ENCODE measurements around the gene AK8.
"Not testable (repeated sequence)": the region's sequence is repeated elsewhere in the genome, so short reads cannot be mapped to it uniquely, and the experiment has no call there.

Gene AK8

GRCh38 chr9:132773764-132774339, 104.2 kb downstream of the AK8 start:
- no peak for DNase-seq (ENCODE audit: extremely low spot score)
- CTCF ChIA-PET: no interaction called here
- POLR2A ChIA-PET: no interaction called here
- no peak for TF ChIP-seq FOXK2 (IDR thresholded peaks at IDR 0.05)
- no peak for TF ChIP-seq BHLHE40 (IDR thresholded peaks at IDR 0.05; ENCODE audit: borderline replicate concordance)
- no peak for TF ChIP-seq HDGF (IDR thresholded peaks at IDR 0.05; ENCODE audit: borderline replicate concordance)
- TF ChIP-seq CTBP1 (IDR thresholded peaks at IDR 0.05; ENCODE audit: borderline replicate concordance): no peak
- no peak for TF ChIP-seq TARDBP (IDR thresholded peaks at IDR 0.05)
- no peak for TF ChIP-seq L3MBTL2 (conservative IDR thresholded peaks at IDR 0.05)
- TF ChIP-seq FOXA1 (IDR thresholded peaks at IDR 0.05): no peak
- no peak for TF ChIP-seq SP1 (IDR thresholded peaks at IDR 0.05)
- TF ChIP-seq ARNT (IDR thresholded peaks at IDR 0.05): no peak
- TF ChIP-seq NFRKB (IDR thresholded peaks at IDR 0.05): no peak
- TF ChIP-seq PKNOX1 (IDR thresholded peaks at IDR 0.05): no peak
- no peak for TF ChIP-seq FOXM1 (IDR thresholded peaks at IDR 0.05; ENCODE audit: borderline replicate concordance)
- TF ChIP-seq LEF1 (IDR thresholded peaks at IDR 0.05; ENCODE audit: borderline replicate concordance): no peak
- TF ChIP-seq ELF4 (IDR thresholded peaks at IDR 0.05): no peak
- TF ChIP-seq ZNF384 (IDR thresholded peaks at IDR 0.05): no peak
- TF ChIP-seq SUZ12 (IDR thresholded peaks at IDR 0.05): no peak

- TF ChIP-seq BHLHE40 (IDR thresholded peaks at IDR 0.05; ENCODE audit: borderline replicate concordance): no peak
- TF ChIP-seq FOXA1 (IDR thresholded peaks at IDR 0.05): no peak
- TF ChIP-seq ELF4 (IDR thresholded peaks at IDR 0.05): no peak
- TF ChIP-seq SUZ12 (IDR thresholded peaks at IDR 0.05): no peak
- no peak for TF ChIP-seq NFRKB (IDR thresholded peaks at IDR 0.05)
- TF ChIP-seq LEF1 (IDR thresholded peaks at IDR 0.05; ENCODE audit: borderline replicate concordance): no peak
- no peak for TF ChIP-seq TARDBP (IDR thresholded peaks at IDR 0.05)
- TF ChIP-seq FOXM1 (IDR thresholded peaks at IDR 0.05; ENCODE audit: borderline replicate concordance): no peak
- TF ChIP-seq PKNOX1 (IDR thresholded peaks at IDR 0.05): no peak
- TF ChIP-seq HDGF (IDR thresholded peaks at IDR 0.05; ENCODE audit: borderline replicate concordance): no peak
- TF ChIP-seq SP1 (IDR thresholded peaks at IDR 0.05): no peak
- no peak for TF ChIP-seq ZNF384 (IDR thresholded peaks at IDR 0.05)
- no peak for TF ChIP-seq CTBP1 (IDR thresholded peaks at IDR 0.05; ENCODE audit: borderline replicate concordance)
- TF ChIP-seq L3MBTL2 (conservative IDR thresholded peaks at IDR 0.05): no peak
- no peak for TF ChIP-seq ARNT (IDR thresholded peaks at IDR 0.05)
- TF ChIP-seq FOXK2 (IDR thresholded peaks at IDR 0.05): no peak
- POLR2A ChIA-PET: no interaction called here
- DNase-seq (ENCODE audit: extremely low spot score): no peak
- CTCF ChIA-PET: no interaction called here
Measured at GRCh38 chr9:132773093-132773492, 105.0 kb downstream of the AK8 start.

- POLR2A ChIA-PET; CTCF ChIA-PET; DNase-seq (ENCODE audit: extremely low spot score): not testable (repeated sequence)
Measured at GRCh38 chr9:132771752-132772151, 106.3 kb downstream of the AK8 start.

- CTCF ChIA-PET: no interaction called here
- POLR2A ChIA-PET: no interaction called here
- TF ChIP-seq ARNT (IDR thresholded peaks at IDR 0.05): no peak
- TF ChIP-seq NFRKB (IDR thresholded peaks at IDR 0.05): no peak
- no peak for TF ChIP-seq TARDBP (IDR thresholded peaks at IDR 0.05)
- no peak for TF ChIP-seq LEF1 (IDR thresholded peaks at IDR 0.05; ENCODE audit: borderline replicate concordance)
- TF ChIP-seq SUZ12 (IDR thresholded peaks at IDR 0.05): no peak
- TF ChIP-seq CTBP1 (IDR thresholded peaks at IDR 0.05; ENCODE audit: borderline replicate concordance): no peak
- no peak for TF ChIP-seq BHLHE40 (IDR thresholded peaks at IDR 0.05; ENCODE audit: borderline replicate concordance)
- no peak for TF ChIP-seq FOXA1 (IDR thresholded peaks at IDR 0.05)
- no peak for TF ChIP-seq ZNF384 (IDR thresholded peaks at IDR 0.05)
- DNase-seq (ENCODE audit: extremely low spot score): no peak
Measured at GRCh38 chr9:132770770-132771310, 107.2 kb downstream of the AK8 start.

GRCh38 chr9:132769906-132770769, 107.9 kb downstream of the AK8 start:
- TF ChIP-seq SP1 (IDR thresholded peaks at IDR 0.05) (no peak), TARDBP (IDR thresholded peaks at IDR 0.05) (no peak), FOXA1 (IDR thresholded peaks at IDR 0.05) (no peak), ELF4 (IDR thresholded peaks at IDR 0.05) (no peak), ARNT (IDR thresholded peaks at IDR 0.05) (no peak), HDGF (IDR thresholded peaks at IDR 0.05; ENCODE audit: borderline replicate concordance) (no peak), CTBP1 (IDR thresholded peaks at IDR 0.05; ENCODE audit: borderline replicate concordance) (no peak)
- ChIA-PET CTCF (no interaction called here), POLR2A (no interaction called here)
- no peak for DNase-seq (ENCODE audit: extremely low spot score)

- TF ChIP-seq LEF1 (IDR thresholded peaks at IDR 0.05; ENCODE audit: borderline replicate concordance) (no peak), HDGF (IDR thresholded peaks at IDR 0.05; ENCODE audit: borderline replicate concordance) (no peak), NFRKB (IDR thresholded peaks at IDR 0.05) (no peak), FOXK2 (IDR thresholded peaks at IDR 0.05) (no peak), SP1 (IDR thresholded peaks at IDR 0.05) (no peak), CTBP1 (IDR thresholded peaks at IDR 0.05; ENCODE audit: borderline replicate concordance) (no peak), BHLHE40 (IDR thresholded peaks at IDR 0.05; ENCODE audit: borderline replicate concordance) (no peak), SUZ12 (IDR thresholded peaks at IDR 0.05) (no peak), ELF4 (IDR thresholded peaks at IDR 0.05) (no peak), TARDBP (IDR thresholded peaks at IDR 0.05) (no peak), ARNT (IDR thresholded peaks at IDR 0.05) (no peak)
- ChIA-PET CTCF (no interaction called here), POLR2A (interaction anchor here (0.7 kb wide), 1 partner anchor 24 kb away, joined by 3 read pairs; no protein-coding TSS in a partner anchor)
- DNase-seq (ENCODE audit: extremely low spot score): peak; percentile 37
Measured at GRCh38 chr9:132768932-132769905, 108.9 kb downstream of the AK8 start.
